Hippocampal formation (tissue), 2 donors: ENCODE measurements around the gene TUBAL3.
"Not testable (repeated sequence)": the region's sequence is repeated elsewhere in the genome, so short reads cannot be mapped to it uniquely, and the experiment has no call there.

Source experiments
- DNase-seq, 2 donors: peaks; one replicate each; lab custom pipeline; 2025; lab: John Stamatoyannopoulos, UW

TUBAL3 gene

GRCh38 chr10:5379202-5379601 lies 25.4 kb downstream of the TUBAL3 start:
- not testable (repeated sequence) for DNase-seq

- no peak for DNase-seq
Observed at GRCh38 chr10:5376450-5376849, 28.2 kb downstream of the TUBAL3 start.

- no peak for DNase-seq
Observed at GRCh38 chr10:5373891-5374611, 30.6 kb downstream of the TUBAL3 start.

- DNase-seq, result no peak
Observed at GRCh38 chr10:5373307-5373706, 31.3 kb downstream of the TUBAL3 start.

- no peak for DNase-seq
Observed at GRCh38 chr10:5370493-5371352, 33.9 kb downstream of the TUBAL3 start.

GRCh38 chr10:5369362-5370158 lies 35.1 kb downstream of the TUBAL3 start:
- DNase-seq, result no peak

GRCh38 chr10:5365928-5366327 lies 38.7 kb downstream of the TUBAL3 start:
- no peak for DNase-seq

GRCh38 chr10:5364890-5365338 lies 39.7 kb downstream of the TUBAL3 start, which contains the start of gene UCN3:
UCN3 (plus strand) TSS chr10:5364966; CDS start chr10:5373721, 8,755 bp downstream.
- no peak for DNase-seq

- DNase-seq, result no peak
Observed at GRCh38 chr10:5364374-5364773, 40.3 kb downstream of the TUBAL3 start.

GRCh38 chr10:5362873-5363272 lies 41.8 kb downstream of the TUBAL3 start:
- DNase-seq, result no peak

- DNase-seq, result no peak
Observed at GRCh38 chr10:5361966-5362365, 42.7 kb downstream of the TUBAL3 start.

GRCh38 chr10:5360318-5360915 lies 44.2 kb downstream of the TUBAL3 start:
- DNase-seq, result no peak

- DNase-seq, result no peak
Observed at GRCh38 chr10:5356302-5356763, 48.3 kb downstream of the TUBAL3 start.

GRCh38 chr10:5355594-5356301 lies 48.9 kb downstream of the TUBAL3 start:
- DNase-seq, result no peak

- DNase-seq, result no peak
Observed at GRCh38 chr10:5354068-5354467, 50.6 kb downstream of the TUBAL3 start.

- no peak for DNase-seq
Observed at GRCh38 chr10:5349362-5349761, 55.3 kb downstream of the TUBAL3 start.

- DNase-seq, result no peak
Observed at GRCh38 chr10:5346881-5347280, 57.7 kb downstream of the TUBAL3 start.

GRCh38 chr10:5344746-5345145 lies 59.9 kb downstream of the TUBAL3 start:
- no peak for DNase-seq

GRCh38 chr10:5343979-5344378 lies 60.6 kb downstream of the TUBAL3 start:
- DNase-seq, result no peak

GRCh38 chr10:5343561-5343960 lies 61.1 kb downstream of the TUBAL3 start:
- DNase-seq, result no peak
